Right ventricle myocardium superior (tissue), 1 donor: ENCODE results near the gene CCL18. TPM values are rescaled to one million over a fixed set of nuclear protein-coding genes. Genes with fewer than 3 reads are reported as not detected.
A peak's percentile ranks its signal among the peaks of the same experiment; 100 is the strongest.
"Not testable (repeated sequence)": the region's sequence is repeated elsewhere in the genome, so short reads cannot be mapped to it uniquely, and the experiment has no call there.

Experiments
- ATAC-seq: fragments of 200-7000 bp; cut with Tn5 transposase; one replicate; pipeline ENCODE4 v1.9.1; 2020; ENCODE audit warnings: mild to moderate bottlenecking; ENCODE audit not compliant: poor library complexity
- DNase-seq: peaks from one replicate; pipeline ENCODE4 v3.0.0-alpha.2; 2020
- intact Hi-C: fragments of 100-400 bp; cut with DNase I; formaldehyde crosslinking; loops from one replicate; pipeline ENCODE4 v1.11.2; 2022
- long read RNA-seq: library from polyadenylated mRNA; unstranded; transcript quantifications from one replicate; pipeline ENCODE4 v2.0.0, GENCODE V29; 2021
- total RNA-seq: library from RNA; stranded (reverse); fragmentation: NEBNext Ultra II Directional; extraction: Animal tissue kit (Norgen Biotek cat#: 25700); gene quantifications from one replicate; pipeline ENCODE4 v1.2.1, GENCODE V29; 2021
- donor health status: DM: no; HTN: yes; CAD: no; lungs with severe emphysema.

The CCL18 gene
- total RNA-seq = 2.7 TPM
- long read RNA-seq = 0 reads

- intact Hi-C loops = no loop called here
- DNase-seq (no peak), ATAC-seq (no peak)
Measured at GRCh38 chr17:36063786-36064541, at the start of gene CCL18. TSS of gene CCL18 (plus strand) at chr17:36064272. CDS start at chr17:36064343, 71 bp downstream.

GRCh38 chr17:36014946-36015345 is 49.1 kb upstream of the CCL18 start:
- intact Hi-C loops = no loop called here
- DNase-seq (no peak), ATAC-seq (no peak)

- DNase-seq, ATAC-seq, intact Hi-C loops: not testable (repeated sequence)
Measured at GRCh38 chr17:36015895-36016294, 48.2 kb upstream of the CCL18 start.

GRCh38 chr17:36016555-36016954 is 47.5 kb upstream of the CCL18 start:
- ATAC-seq (no peak), DNase-seq (no peak)
- intact Hi-C loops = no loop called here

GRCh38 chr17:36017799-36018198 is 46.3 kb upstream of the CCL18 start, which contains the start of gene CCL23:
TSS of gene CCL23 (minus strand) at chr17:36017972. CDS start at chr17:36017897, 75 bp downstream.
- ATAC-seq (peak; percentile 38), DNase-seq (no peak)
- intact Hi-C loops = no loop called here

GRCh38 chr17:36019423-36019822 is 44.6 kb upstream of the CCL18 start:
- ATAC-seq (no peak), DNase-seq (no peak)
- intact Hi-C loops = no loop called here

- ATAC-seq (no peak), DNase-seq (no peak)
- intact Hi-C loops = no loop called here
Measured at GRCh38 chr17:36024106-36024869, 39.8 kb upstream of the CCL18 start.

- no peak for ATAC-seq
- DNase-seq = no peak
- intact Hi-C loops = no loop called here
Measured at GRCh38 chr17:36027761-36028160, 36.3 kb upstream of the CCL18 start.

GRCh38 chr17:36030956-36031355 is 33.1 kb upstream of the CCL18 start:
- DNase-seq (no peak), ATAC-seq (no peak)
- intact Hi-C loops = no loop called here

- no peak for DNase-seq
- ATAC-seq = no peak
- intact Hi-C loops = no loop called here
Measured at GRCh38 chr17:36034127-36034526, 29.9 kb upstream of the CCL18 start.

GRCh38 chr17:36036235-36036634 is 27.8 kb upstream of the CCL18 start:
- intact Hi-C loops = no loop called here
- no peak for ATAC-seq

GRCh38 chr17:36048066-36048465 is 16.0 kb upstream of the CCL18 start:
- intact Hi-C loops = no loop called here
- ATAC-seq (no peak), DNase-seq (no peak)

More at GRCh38 chr17:36036235-36036634, 27.8 kb upstream of the CCL18 start:
- DNase-seq = no peak

GRCh38 chr17:36049643-36050042 is 14.4 kb upstream of the CCL18 start:
- no peak for ATAC-seq
- no peak for DNase-seq
- intact Hi-C loops = no loop called here

- intact Hi-C loops = no loop called here
- ATAC-seq (no peak), DNase-seq (no peak)
Measured at GRCh38 chr17:36055171-36055570, 8.9 kb upstream of the CCL18 start.

- no peak for ATAC-seq
- intact Hi-C loops = no loop called here
- DNase-seq = no peak
Measured at GRCh38 chr17:36055921-36056520, 8.1 kb upstream of the CCL18 start.

GRCh38 chr17:36057911-36058310 is 6.2 kb upstream of the CCL18 start:
- intact Hi-C loops = no loop called here
- no peak for DNase-seq
- no peak for ATAC-seq

- intact Hi-C loops = no loop called here
- ATAC-seq = no peak
- DNase-seq = no peak
Measured at GRCh38 chr17:36059406-36059805, 4.7 kb upstream of the CCL18 start.

- ATAC-seq (no peak), DNase-seq (no peak)
- intact Hi-C loops = no loop called here
Measured at GRCh38 chr17:36060816-36061215, 3.3 kb upstream of the CCL18 start.

GRCh38 chr17:36066365-36066985 is 2.4 kb downstream of the CCL18 start:
- ATAC-seq (peak; percentile 36), DNase-seq (no peak)
- intact Hi-C loops = no loop called here
